T-helper 1 cell (primary cell): ENCODE results near the gene RALGPS2.

Source experiments
- DNase-seq, 5 donors: peaks; one replicate each; pipeline ENCODE4 v3.0.0-alpha.2; 2012 to 2020

The RALGPS2 gene

DNA sequence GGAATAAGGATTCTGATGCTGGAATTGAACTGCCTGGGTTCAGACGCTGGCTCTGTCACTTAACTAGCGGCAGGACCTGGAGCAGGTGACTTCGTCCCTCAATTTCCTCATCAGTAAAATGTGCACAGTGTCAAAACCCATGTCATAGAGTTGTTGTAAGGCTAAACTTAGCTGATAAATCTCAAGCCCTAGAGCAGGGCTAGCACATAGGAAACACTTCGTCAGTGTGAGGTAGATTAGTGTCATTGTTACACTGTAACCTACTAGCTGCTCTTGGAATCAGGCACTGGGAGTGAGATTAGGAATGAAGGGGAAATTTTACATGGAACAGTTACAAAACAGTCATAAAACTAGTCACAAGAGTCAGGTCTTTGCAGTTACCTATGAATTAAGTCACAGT lies 202.0 kb downstream of the RALGPS2 start:
- no peak for DNase-seq

DNA sequence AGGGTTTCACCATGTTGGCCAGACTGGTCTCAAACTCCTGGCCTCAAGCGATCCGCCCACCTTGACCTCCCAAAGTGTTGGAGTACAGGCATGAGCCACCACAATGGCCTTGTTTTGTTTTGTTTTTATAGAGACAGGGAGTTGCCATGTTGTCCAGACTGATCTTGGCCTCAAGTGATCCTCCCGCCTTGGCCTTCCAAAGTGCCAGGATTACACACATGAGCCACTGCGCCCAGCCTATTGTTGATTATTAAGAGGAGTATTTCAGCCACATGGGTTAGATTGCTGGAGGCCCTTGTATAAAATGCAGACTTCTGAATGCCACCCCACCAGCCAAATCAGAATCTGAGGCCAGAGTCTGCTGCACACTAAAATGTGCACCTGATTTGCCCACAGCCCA lies 203.0 kb downstream of the RALGPS2 start:
- no peak for DNase-seq

DNA sequence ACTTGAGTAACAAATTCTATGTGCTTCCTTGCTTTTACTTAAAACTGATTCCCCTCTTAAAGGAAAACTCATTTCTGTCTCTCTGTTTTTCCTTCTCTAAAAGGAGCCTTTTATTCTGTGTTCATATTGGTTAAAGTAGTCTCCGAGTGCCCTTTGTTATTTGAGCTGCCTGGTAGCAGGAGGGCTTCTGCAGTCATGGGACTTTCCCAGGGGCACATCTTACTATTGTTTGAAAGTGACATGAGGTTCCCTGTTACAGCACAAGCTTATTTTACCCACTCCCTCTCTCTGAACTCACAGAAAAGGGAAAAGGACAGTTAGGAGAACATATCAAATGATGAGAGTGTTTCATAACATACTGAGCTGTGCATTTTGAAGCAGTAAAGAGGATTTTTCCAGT lies 203.9 kb downstream of the RALGPS2 start:
- DNase-seq = no peak

DNA sequence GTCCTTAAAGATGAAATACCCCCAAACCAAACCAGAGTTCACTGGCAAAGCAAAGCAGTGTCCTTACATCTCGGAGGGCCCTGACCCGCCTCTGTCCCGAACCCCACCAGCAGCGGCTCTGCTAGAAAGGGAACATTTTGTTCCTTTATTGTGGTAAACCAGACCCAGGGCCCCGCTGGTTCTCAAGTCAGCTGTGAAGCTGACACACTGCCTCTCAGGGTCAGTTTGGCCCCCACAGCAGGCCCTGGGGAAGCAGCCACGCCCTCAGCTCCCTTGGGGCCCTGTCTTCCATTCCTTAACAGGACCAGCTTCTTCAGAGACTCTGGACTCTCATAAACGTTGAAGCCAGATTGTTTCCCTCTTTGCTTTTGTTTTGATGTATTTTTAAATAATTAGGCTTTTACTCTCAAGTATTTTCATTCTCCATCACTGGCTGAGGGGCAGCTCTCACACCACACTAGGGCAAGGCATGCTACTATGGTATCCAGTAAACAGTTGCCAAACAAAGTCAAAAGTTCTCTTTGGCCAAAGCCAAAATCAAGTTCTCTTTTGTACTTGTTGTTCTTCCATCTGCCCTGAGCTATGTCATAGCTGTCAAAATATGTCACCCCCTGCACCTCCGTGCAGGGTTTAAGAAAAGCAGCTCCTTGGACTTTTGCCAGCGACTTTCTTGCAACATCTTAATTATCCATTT lies 207.0 kb downstream of the RALGPS2 start:
- DNase-seq = no peak

DNA sequence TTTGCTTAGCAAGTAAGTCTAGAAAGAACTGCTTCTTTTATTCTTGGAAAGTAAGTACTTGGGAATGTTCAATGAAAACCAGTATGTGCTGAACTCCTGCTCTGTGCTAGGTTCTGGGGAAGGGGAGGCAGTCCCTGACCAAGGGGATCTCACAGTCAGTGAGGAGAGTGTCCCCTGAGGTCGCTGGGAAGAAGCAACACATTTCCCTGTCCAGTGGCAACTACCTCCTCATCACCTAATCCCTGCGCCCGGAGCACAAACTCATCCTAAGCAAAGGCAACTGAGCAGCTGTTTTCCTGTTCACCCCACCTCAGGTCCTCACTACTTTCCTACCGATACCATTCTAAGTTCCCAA lies 207.5 kb downstream of the RALGPS2 start:
- no peak for DNase-seq

DNA sequence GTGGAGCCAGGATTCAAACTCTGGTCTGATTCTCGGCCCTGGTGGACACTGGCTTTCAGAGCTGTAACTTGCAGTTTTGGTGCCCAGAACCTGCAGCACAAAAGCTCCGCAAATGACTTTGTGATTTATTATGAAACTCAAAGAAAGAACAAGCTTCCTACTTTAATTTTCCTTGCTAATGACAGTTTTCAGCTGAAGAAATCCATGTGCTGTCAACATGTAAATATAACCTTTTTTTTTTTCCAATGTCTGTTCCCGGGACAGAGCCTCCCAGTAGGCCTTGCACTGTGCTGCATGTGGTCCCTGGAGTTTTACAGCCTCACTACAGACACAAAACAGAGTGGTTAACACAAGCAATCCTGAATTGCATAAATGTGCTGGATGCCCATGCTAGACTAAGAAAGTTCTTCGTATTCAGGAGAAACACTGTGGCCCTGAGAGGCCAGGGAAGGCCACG lies 208.1 kb downstream of the RALGPS2 start:
- DNase-seq = no peak

DNA sequence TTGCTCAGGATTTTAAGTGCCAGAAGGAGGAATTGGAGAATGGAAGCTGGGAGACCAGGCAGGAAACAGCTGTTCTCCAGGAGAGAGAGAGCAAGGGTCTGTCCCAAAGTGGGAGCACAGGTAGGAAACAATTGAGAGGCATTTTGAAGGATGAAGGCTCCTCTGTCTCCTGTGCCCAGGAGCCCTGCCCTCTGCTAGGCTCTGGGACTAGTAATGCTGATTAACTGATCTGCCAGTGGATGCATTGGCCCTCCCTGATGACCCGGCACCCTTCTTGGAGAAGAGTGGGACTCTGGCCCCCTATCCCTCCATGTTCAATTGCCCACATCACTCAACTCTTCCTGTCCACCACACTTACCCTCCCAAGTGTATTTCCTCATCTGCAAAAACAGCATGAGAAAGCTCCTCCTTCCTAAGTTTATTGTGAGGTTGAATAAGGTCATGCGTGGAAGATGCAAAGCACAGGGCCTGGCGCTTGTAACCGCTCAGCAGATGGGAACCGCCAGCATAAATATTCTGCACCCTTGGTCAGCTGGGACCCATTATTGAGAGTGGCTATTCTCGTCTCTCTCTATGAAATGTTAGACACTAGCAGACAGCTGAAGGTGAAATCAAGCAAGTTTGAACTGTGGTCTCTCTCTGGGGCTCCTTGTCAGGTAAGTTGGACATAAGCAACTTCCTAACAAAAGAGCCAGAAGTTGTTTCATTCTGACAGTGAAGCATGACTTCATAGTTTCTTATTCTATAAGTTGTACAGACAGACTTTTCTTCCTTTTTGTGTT lies 208.9 kb downstream of the RALGPS2 start:
- DNase-seq = no peak

DNA sequence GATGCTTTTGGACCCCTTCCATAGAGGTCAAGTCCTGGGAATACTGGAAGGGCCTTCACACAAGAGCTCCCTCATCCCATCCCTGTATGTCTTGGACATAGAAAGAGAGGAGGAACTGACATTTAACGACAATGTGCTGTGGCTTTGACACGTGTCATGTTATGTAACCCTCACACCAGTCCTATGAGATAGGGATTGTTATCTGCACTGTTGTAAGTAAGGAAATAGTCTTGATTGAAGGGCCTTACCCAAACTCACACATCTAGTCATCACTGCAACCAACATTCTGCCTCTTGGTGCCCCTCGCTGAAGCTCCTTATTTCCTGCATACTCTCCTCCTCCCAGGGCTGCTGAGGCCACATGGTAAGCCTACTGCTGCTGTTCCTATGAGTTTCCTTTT lies 209.5 kb downstream of the RALGPS2 start:
- DNase-seq = no peak

DNA sequence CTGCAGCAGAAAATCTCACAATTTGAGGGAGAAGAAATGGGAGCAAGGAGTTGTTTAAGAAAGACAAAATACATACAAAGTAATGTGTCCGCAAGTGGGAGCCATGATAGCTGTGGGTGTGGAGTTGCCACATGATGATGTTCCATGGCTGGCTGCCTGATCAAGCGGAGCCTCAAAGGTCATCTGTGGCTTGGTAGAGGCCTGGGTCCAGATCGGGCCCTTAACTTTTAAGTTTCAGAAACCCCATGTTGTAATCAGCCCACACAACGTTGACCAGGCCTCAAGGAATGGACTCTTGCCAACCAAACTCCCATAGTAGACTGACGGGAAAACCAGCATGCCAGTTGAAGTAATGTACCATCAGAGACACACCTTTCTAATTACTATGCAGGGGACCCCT lies 210.6 kb downstream of the RALGPS2 start:
- DNase-seq = no peak

DNA sequence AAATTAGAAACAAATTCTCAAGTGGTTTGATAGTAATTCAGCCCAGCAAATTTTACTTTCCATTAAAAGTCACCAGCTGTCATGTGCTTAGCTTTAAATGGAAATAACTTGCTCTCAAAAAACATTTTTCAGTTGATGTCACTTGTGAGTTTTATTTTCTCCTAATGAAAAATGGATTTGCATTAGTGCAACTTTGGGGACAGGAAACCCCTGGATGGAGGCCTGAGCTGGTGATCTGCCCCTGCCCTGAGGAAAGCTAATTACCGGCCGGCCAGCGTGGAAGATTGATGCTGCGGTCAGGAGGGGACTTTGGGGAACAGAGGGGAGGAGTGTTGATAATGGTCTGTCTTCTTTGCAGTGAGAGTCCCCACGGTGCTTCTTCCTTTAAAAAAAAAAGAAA lies 212.7 kb downstream of the RALGPS2 start:
- DNase-seq = no peak

DNA sequence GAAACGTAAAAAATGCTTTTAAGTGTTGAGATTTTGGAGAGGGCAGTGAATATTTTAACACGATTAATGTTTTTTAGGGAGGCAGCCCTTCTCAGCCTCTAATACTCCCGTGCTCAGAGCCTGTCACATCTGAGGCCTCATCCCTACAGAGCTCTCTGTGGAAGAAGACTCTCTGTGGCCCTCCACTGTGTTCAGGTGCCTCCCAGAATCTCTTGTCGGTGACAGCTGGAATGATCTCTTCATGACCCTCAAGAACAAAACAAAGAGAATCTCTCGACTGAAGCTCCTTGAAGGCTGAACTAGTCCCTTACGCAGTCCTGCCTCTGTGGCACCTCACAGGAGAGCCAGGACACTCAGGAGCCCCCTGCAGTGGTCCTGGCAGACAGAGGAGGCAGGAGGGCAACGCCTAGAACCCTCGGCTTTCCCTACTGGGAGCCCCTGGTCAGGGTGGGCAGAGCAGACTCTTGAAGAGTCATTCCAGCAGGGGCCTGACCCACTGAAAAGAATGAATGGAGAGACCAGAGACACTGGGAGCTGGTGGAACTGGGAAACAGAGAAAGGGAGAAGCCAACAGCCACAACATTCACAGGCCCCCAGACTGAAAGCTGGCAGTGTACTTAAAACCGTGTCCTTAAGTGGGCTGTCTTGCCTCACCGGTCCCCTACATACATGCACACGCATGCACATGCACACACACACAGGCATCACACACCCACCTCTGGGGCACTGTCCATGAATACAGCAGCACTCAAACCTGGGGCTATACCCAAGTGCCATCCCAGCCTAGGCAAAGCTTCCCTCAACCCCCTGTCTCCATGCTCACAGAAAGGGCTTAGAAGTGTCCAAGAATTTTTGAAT lies 213.3 kb downstream of the RALGPS2 start:
- no peak for DNase-seq

DNA sequence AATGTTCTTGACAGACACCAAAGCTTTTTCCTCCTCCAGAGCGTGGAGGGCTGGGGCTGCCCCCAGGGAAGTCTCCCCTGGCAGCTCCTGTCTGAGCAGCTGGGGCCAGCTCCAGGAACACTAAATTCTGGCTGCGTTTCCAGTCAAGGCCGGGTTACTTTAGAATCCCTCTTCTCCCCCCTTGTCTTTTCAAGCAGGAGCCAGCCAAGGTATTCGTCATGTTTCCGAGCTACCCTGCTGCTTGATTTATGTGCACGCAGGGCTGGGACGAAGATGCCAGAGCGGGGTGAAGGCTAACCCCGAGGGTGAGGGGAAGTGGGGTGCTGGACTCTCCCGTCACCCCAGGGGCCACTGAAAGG lies 213.9 kb downstream of the RALGPS2 start:
- DNase-seq = no peak

DNA sequence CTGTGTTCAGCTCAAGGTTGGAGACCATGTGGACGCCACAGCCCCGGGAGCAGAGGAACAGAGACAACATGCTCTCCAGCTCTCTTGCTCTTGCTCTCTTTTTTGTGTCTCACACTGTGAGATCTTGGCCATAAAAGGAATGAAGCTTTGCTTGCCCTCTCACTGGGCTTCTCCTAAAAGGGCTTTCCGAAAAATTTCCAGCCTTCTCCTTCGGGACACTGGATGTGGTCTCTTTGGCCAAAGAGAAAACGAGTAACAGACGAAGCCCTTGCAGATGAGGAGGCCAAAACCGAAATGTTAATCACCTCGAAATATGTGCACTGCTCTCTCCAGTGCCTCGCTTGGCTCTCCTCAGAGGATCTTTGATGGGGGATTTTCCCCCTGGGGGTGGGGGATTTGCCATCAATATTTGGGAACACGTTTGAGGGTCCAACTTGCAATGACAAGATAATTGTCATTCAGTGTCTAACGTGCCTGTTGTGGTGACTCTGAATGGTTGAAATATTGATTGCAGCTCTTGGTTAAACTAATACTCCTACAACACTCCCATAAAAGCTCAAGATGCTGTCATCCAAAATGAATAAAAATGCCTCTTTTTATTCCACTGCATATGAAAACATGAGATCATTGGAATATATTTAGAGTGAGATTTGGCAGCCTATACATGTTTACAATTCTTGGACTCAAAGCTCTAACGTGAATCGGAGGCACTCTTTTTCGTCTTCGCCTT lies 214.5 kb downstream of the RALGPS2 start:
- DNase-seq = no peak

DNA sequence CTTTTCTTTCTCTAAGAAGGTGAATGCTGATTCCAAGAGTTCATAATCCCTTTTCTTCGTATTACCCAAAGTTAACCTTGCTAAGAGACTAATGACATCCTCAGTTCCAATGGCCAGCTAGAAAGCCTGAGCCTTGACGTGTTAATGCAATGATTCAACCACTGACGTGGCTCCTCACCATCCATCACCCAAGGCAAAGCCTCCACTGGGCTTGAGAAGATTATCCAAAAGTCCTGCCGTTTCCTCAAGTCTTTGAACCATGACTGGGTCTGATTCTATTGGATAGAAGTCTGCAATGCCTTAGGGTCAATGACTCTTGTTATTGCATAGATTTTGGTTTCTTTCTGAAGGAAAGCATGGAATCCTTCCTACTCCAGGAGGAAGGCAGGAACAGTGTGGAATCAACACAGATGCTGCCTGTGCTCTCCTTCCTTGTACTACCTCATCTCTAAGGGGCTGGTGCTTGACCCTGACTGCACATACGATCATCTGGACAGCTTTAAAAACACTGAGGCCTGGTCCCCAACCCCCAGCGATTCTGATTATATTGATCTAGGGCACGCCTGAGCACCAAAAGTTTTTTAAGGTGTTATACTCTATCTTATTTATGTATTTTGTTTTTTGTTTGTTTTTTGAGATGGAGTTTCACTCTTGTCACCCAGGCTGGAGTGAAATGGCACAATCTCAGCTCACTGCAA lies 215.2 kb downstream of the RALGPS2 start:
- no peak for DNase-seq

DNA sequence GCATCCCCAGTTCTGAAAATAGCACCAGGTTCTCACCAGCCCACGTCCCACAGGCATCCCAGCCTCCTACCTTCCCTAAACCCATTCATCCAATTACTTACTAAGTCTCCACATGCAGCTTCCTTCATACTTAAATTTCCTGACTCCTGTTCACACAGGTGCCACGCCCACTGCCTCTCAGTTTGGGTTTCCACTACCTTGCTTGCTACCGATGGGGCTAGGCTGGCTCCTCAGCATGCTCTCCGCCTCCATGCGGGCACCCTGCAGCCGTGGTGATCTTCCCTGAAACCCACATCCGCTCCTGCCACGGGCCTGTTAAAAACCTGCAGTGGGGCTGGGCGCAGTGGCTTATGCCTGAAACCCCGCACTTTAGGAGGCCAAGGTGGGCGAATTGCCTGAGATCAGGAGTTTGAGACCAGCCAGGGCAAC lies 216.2 kb downstream of the RALGPS2 start:
- DNase-seq = no peak

DNA sequence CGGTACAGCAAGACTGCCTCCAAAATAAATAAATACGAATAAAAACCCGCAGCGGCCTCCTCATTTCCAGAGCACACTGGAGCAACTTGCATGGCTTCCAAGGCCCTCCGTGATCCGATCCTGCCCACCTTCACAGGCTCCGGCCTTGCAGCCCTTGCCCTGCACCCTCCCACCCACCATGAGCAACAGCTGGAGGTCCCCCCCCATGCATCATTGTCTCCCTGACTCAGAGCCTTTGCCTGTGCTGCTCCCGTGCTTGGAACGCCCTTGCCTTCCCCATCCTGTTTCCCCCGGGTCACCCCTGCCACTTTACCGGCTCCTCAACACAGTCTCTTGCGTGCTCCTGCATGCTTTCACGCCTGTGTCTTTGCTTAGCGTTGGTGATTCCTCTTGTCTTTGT lies 216.8 kb downstream of the RALGPS2 start:
- no peak for DNase-seq

DNA sequence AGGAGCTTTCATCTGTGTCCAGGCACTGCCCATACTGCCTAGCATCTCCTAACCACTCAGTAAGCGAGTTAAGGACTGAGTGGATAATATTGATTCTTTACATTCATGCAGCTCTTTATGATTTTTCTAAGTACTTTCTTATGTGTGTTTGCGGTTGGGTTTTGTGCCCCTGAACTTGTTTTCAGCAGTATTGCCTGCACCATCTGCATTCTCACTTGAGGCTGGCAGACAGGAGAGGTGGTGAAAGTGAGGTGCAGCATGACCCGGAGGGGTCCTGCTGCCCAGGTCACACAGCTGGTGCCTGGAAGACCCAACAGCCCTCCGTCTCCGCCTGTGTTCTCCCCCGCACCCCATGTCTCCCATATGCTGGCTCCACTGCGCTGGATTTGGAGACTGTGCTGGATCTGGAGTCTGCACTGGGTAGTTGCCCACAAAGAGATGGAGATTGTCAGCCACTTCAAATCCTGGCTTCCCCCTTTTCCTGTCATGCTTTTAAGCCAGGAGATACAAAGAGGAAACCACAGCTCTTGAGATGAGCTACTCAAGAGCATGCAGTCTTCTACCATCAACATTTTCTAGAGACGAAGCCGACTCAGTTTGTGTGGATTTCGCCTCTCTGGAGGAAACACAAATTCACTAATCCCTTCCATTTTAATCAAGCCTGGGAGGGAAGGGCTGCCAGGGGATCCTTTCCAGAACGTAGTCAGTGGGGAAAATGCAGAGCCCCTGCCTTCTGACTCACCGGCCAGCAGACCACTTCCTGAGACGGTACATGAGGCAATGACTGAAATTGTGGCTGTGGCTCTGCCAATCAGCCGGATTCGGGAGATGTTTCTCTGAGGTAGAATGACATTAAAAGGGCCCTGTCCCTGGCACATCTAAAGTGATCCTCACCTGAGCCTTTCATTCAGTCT lies 217.5 kb downstream of the RALGPS2 start:
- peak in 1 of 5 donors; percentile 20 for DNase-seq

DNA sequence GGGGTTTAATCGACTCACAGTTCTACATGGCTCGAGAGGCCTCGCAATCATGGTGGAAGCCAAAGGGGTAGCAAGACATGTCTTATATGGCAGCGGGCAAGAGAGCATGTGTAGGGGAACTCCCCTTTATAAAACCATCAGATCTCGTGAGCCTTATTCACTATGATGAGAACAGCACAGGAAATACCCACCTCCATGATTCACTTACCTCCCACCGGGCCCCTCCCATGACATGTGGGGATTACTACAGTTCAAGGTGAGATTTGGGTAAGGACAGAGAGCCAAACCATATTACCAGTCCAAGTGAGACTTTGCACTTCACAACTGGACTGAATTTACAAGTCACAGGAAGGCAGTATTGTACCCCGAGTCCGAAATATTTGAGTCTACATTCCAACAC lies 219.7 kb downstream of the RALGPS2 start:
- no peak for DNase-seq

DNA sequence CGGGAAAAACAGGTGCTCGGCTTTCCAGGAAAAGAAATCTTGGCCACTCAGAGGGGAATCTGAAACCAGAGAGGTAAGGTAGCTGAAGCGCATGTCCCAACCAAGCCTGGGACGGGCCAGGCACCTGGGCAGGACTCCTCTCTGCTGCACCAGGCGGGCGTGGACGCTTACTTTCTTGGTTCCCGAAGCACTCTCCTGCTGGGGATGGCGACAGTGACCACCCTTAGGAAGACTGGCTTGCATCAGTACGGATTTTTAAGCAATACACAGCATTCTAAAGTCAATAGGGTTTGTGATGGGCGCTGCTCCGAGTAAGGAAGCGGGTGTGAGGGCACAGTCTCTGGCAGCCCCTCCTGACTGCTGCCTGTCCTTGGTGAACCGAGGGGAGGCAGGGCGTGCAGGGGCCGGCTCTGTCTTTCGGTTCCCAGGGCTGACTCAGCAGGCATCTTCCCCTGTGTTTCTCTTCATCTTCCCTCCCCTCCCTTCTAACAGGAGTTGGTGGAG lies 220.8 kb downstream of the RALGPS2 start:
- DNase-seq = no peak

DNA sequence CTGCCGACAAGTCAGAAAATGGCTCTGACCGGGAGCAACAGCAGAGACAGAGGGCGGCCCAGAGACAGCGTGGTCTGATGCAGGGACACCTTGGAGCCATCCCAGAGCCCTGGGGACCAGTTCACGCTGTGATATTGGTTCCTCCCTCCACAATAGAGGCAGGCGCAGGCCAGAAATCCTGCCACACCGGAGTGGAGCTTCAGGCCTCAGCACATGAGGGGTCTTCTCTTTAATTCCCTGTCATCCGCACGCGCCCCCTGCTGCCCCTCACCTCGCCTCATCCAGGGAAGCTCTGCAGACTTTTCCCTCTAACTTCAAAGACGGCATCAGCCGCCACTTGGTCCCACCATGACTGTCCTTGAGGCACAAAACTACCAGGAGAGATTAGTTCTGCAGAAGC lies 221.4 kb downstream of the RALGPS2 start:
- DNase-seq = no peak
